ENCODE data around the gene VSX1. TPM values are rescaled to one million over a fixed set of nuclear protein-coding genes. Genes with fewer than 3 reads are reported as not detected.

The VSX1 gene
- total and polyA plus RNA-seq, 2 of the 4 experiments (the other 2 are of a cell fraction), result not detected

DNA sequence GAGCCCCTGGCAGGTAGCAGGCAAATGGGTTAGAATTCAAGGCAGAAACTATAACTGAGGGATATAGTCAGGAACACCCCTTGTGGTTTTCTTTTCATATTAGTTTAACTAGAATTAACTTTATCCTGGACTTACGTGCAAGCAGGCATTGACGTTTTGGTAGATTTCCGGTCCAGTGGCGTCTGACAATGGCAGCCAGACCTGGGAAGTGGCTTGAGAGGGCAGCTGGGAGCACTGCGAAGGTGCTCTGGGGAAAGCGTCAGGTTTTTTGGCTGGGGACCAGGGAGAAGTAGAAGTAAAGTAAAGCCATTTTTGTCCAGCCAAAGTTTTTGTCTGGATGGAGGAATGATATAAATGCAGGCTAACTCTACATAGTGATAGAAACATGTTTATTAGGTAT, 15.6 kb downstream of the VSX1 start (continued):
- TF ChIP-seq, protein P1, sequence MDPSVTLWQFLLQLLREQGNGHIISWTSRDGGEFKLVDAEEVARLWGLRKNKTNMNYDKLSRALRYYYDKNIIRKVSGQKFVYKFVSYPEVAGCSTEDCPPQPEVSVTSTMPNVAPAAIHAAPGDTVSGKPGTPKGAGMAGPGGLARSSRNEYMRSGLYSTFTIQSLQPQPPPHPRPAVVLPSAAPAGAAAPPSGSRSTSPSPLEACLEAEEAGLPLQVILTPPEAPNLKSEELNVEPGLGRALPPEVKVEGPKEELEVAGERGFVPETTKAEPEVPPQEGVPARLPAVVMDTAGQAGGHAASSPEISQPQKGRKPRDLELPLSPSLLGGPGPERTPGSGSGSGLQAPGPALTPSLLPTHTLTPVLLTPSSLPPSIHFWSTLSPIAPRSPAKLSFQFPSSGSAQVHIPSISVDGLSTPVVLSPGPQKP (IDR thresholded peaks at IDR 0.05; ENCODE audit: borderline replicate concordance, low read depth, low read length), result no peak

DNA sequence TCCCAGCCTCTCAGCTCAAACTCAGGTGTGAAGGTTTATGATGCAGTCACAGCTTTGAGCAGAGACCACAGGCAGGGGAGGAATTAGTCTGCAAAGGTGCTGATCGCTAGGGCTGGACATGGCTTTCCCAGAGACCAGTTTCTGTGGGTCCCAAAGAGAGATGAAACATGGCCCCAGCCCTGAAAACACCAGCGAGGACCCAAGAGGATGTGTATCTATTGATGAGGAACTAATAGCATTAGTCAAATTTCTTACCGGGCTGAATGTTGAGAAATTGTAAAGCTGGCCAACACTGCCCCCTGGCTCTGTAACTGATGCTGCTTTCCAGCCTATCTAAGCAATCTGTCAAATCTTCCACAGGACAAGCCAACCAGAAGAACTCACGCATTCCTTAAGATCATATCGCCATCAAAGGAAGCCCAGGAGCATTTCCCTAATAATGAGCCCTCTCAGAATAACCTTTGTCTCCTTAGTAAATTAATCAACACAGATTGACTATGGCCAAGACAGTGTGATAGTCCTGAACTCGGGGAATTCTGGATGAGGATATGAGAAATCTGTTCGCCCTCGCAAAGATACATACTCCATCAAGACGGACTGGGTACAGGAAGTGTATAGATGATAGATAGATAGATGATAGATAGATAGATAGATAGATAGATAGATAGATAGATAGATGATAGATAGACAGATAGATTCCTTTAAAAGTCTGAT, 16.2 kb downstream of the VSX1 start:
- peak; percentile 70 for ATAC-seq (ENCODE audit: low read depth)

More for the DNA sequence above, 16.2 kb downstream of the VSX1 start:
- Histone ChIP-seq H4K5ac (ENCODE audit: low read depth, low read length) (no peak overlapping the region), H4K91ac (ENCODE audit: insufficient read depth, low read depth, low read length) (no peak overlapping the region), H3K9ac (ENCODE audit: low read depth, low read length) (no peak overlapping the region), H2AK9ac (replicated peaks; ENCODE audit: low read depth, low read length, poor library complexity) (no peak overlapping the region), H4K8ac (ENCODE audit: low read depth in 2 of 2, low read length in 2 of 2) (no peak overlapping the region), H3K9me3 (ENCODE audit: control insufficient read depth, insufficient read depth, low read length) (no peaks in the 10 kb centered on the region), H3K27ac (ENCODE audit: insufficient read depth, low read length) (no peak overlapping the region), H3K9me1 (ENCODE audit: insufficient read depth, low read length) (peaks cover 9% of the 10 kb centered on the region), H3K56ac (ENCODE audit: extremely low read depth, insufficient read depth, low read length) (no peak overlapping the region), H3K27me3 (ENCODE audit: control insufficient read depth, insufficient read depth, low read length) (peaks cover 60% of the 10 kb centered on the region), H2BK20ac (ENCODE audit: low read depth, low read length) (no peak overlapping the region), H2BK5ac (ENCODE audit: low read depth, low read length, poor library complexity, severe bottlenecking) (no peak overlapping the region), H3K4me1 (ENCODE audit: control insufficient read depth, insufficient read depth, low read length) (no peaks in the 10 kb centered on the region), H3K79me1 (ENCODE audit: low read depth in 1 of 2, low read length in 2 of 2) (no peaks in the 10 kb centered on the region), H2AK5ac (ENCODE audit: low read depth, low read length) (no peak overlapping the region), H3K23ac (ENCODE audit: low read depth, low read length) (no peak overlapping the region), H3K4ac (ENCODE audit: low read depth, low read length) (no peak overlapping the region), H2AFZ (replicated peaks; ENCODE audit: low read length, poor library complexity) (no peak overlapping the region), H3K4me3 (ENCODE audit: insufficient read depth, low read depth, low read length) (no peak overlapping the region), H3K18ac (ENCODE audit: low read depth, low read length) (no peak overlapping the region), H4K20me1 (ENCODE audit: insufficient read depth, low read length) (no peaks in the 10 kb centered on the region), H2BK120ac (ENCODE audit: low read depth, low read length) (no peak overlapping the region), H2BK15ac (ENCODE audit: low read depth, low read length) (no peak overlapping the region), H3K14ac (replicated peaks; ENCODE audit: low read depth, low read length) (no peak overlapping the region), H3K36me3 (ENCODE audit: control insufficient read depth, insufficient read depth, low read length) (no peaks in the 10 kb centered on the region), H3K4me2 (ENCODE audit: low read depth, low read length) (no peak overlapping the region)
- TF ChIP-seq, protein P2, sequence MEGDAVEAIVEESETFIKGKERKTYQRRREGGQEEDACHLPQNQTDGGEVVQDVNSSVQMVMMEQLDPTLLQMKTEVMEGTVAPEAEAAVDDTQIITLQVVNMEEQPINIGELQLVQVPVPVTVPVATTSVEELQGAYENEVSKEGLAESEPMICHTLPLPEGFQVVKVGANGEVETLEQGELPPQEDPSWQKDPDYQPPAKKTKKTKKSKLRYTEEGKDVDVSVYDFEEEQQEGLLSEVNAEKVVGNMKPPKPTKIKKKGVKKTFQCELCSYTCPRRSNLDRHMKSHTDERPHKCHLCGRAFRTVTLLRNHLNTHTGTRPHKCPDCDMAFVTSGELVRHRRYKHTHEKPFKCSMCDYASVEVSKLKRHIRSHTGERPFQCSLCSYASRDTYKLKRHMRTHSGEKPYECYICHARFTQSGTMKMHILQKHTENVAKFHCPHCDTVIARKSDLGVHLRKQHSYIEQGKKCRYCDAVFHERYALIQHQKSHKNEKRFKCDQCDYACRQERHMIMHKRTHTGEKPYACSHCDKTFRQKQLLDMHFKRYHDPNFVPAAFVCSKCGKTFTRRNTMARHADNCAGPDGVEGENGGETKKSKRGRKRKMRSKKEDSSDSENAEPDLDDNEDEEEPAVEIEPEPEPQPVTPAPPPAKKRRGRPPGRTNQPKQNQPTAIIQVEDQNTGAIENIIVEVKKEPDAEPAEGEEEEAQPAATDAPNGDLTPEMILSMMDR (conservative IDR thresholded peaks at IDR 0.05; ENCODE audit: low read depth, low read length), result peak; percentile 72
- TF ChIP-seq RFX5 (IDR thresholded peaks at IDR 0.05; ENCODE audit: low read depth, low read length) (no peak), SMC3 (IDR thresholded peaks at IDR 0.05; ENCODE audit: low read depth, low read length) (peak; percentile 75), MXI1 (IDR thresholded peaks at IDR 0.05; ENCODE audit: borderline replicate concordance, low read depth, low read length) (no peak), RAD21 (IDR thresholded peaks at IDR 0.05; ENCODE audit: low read length) (peak; percentile 77)
- ChIA-PET CTCF (interaction anchor here (0.6 to 2.8 kb wide), 3 partner anchors 63 to 71 kb away, joined by 3 to 28 read pairs (median 3); no protein-coding TSS in a partner anchor), POLR2A (ENCODE audit: unreplicated experiment) (no interaction called here)
- 20% methylated on average over 2 of the region's 9 CpGs; no CpG with 5 or more reads in 1 of the 2 experiments for WGBS, 2 experiments (ENCODE audit: extremely low coverage in 2 of 2, insufficient read length in 1 of 2)
- DNase-seq, result peak; percentile 52
- in situ Hi-C loops (cut with MboI; ENCODE audit: low sequenced_read_pairs), result loop anchor here (10.0 kb wide), 1 partner anchor 189 kb away; no protein-coding TSS in a partner anchor
- dilution Hi-C loops (cut with HindIII; ENCODE audit: low sequenced_read_pairs, unreplicated experiment), result no loop called here
- intact Hi-C loops (cut with micrococcal nuclease), result loop anchor here (1.0 to 5.0 kb wide), 3 partner anchors 70 to 182 kb away; partner anchors contain the start of gene PYGB
- no TSS peak for BruUV-seq (replicated peaks)

Measured in IMR-90 (cell line).